ENCODE results near the gene MLXIPL. TPM values are rescaled to one million over a fixed set of nuclear protein-coding genes. Genes with fewer than 3 reads are reported as not detected.

MLXIPL gene
- total RNA-seq, 2 experiments from 2014 or later = not detected

- Histone ChIP-seq H3K4me3 (ENCODE audit: low read depth, low read length, poor library complexity, severe bottlenecking) (no peak overlapping the region), H3K9me3 (ENCODE audit: low read length) (no peaks in the 10 kb centered on the region), H3K4me2 (ENCODE audit: low read length) (no peak overlapping the region), H2AFZ (ENCODE audit: low read length) (no peak overlapping the region), H4K20me1 (ENCODE audit: insufficient read depth, low read length) (no peaks in the 10 kb centered on the region), H3K9me2 (ENCODE audit: insufficient read depth, low read length) (no peaks in the 10 kb centered on the region), H3K79me2 (ENCODE audit: insufficient read depth, low read depth, low read length) (no peaks in the 10 kb centered on the region), H3K27ac (ENCODE audit: low read depth, low read length, poor library complexity, severe bottlenecking) (no peak overlapping the region), H3K36me3 (ENCODE audit: insufficient read depth, low read length) (no peaks in the 10 kb centered on the region), H3K4me1 (ENCODE audit: insufficient read depth, low read length, poor library complexity, severe bottlenecking) (peaks cover 11% of the 10 kb centered on the region)
- no peak for TF ChIP-seq EZH2phosphoT487 (IDR thresholded peaks at IDR 0.05; ENCODE audit: borderline replicate concordance, low read depth, low read length)
- no peak for TF ChIP-seq CTCF (conservative IDR thresholded peaks at IDR 0.05; ENCODE audit: low read length)
- ChIA-PET CTCF (ENCODE audit: unreplicated experiment) (no interaction called here), POLR2A (no interaction called here)
- no TSS peak for BruUV-seq (replicated peaks)
- intact Hi-C loops (cut with micrococcal nuclease; ENCODE audit: unreplicated experiment) = no loop called here
- no peak for DNase-seq (ENCODE audit: low spot score)
These were observed 47.0 kb upstream of the MLXIPL start for GRCh38 chr7:73671322-73671661.

GRCh38 chr7:73669858-73670385, 45.6 kb upstream of the MLXIPL start:
- H3K9me3 ChIP-seq (ENCODE audit: low read length) = no peaks in the 10 kb centered on the region
- H3K9me2 ChIP-seq (ENCODE audit: insufficient read depth, low read length) = no peaks in the 10 kb centered on the region
- H2AFZ ChIP-seq (ENCODE audit: low read length) = no peak overlapping the region
- DNase-seq (ENCODE audit: low spot score) = no peak
- BruUV-seq (replicated peaks) = no TSS peak
- no peaks in the 10 kb centered on the region for H4K20me1 ChIP-seq (ENCODE audit: insufficient read depth, low read length)
- H3K4me1 ChIP-seq (ENCODE audit: insufficient read depth, low read length, poor library complexity, severe bottlenecking) = peaks cover 11% of the 10 kb centered on the region
- H3K36me3 ChIP-seq (ENCODE audit: insufficient read depth, low read length) = no peaks in the 10 kb centered on the region
- H3K79me2 ChIP-seq (ENCODE audit: insufficient read depth, low read depth, low read length) = no peaks in the 10 kb centered on the region
- TF ChIP-seq EZH2phosphoT487 (IDR thresholded peaks at IDR 0.05; ENCODE audit: borderline replicate concordance, low read depth, low read length) = no peak
- TF ChIP-seq CTCF (conservative IDR thresholded peaks at IDR 0.05; ENCODE audit: low read length) = no peak
- intact Hi-C loops (cut with micrococcal nuclease; ENCODE audit: unreplicated experiment) = loop anchor here (5.0 kb wide), 1 partner anchor 62 kb away; no protein-coding TSS in a partner anchor
- H3K4me2 ChIP-seq (ENCODE audit: low read length) = no peak overlapping the region
- H3K27ac ChIP-seq (ENCODE audit: low read depth, low read length, poor library complexity, severe bottlenecking) = no peak overlapping the region
- POLR2A ChIA-PET = no interaction called here
- no peak overlapping the region for H3K4me3 ChIP-seq (ENCODE audit: low read depth, low read length, poor library complexity, severe bottlenecking)
- CTCF ChIA-PET (ENCODE audit: unreplicated experiment) = no interaction called here

- H3K9me3 ChIP-seq (ENCODE audit: low read length) = no peaks in the 10 kb centered on the region
- H3K27ac ChIP-seq (ENCODE audit: low read depth, low read length, poor library complexity, severe bottlenecking) = no peak overlapping the region
- ChIA-PET CTCF (ENCODE audit: unreplicated experiment) (no interaction called here), POLR2A (interaction anchor here (0.6 kb wide), 1 partner anchor 58 kb away, joined by 3 read pairs; no protein-coding TSS in a partner anchor)
- no peaks in the 10 kb centered on the region for H3K36me3 ChIP-seq (ENCODE audit: insufficient read depth, low read length)
- H2AFZ ChIP-seq (ENCODE audit: low read length) = no peak overlapping the region
- H3K4me3 ChIP-seq (ENCODE audit: low read depth, low read length, poor library complexity, severe bottlenecking) = peak overlapping the region; percentile 80
- no peaks in the 10 kb centered on the region for H4K20me1 ChIP-seq (ENCODE audit: insufficient read depth, low read length)
- H3K4me1 ChIP-seq (ENCODE audit: insufficient read depth, low read length, poor library complexity, severe bottlenecking) = peaks cover 11% of the 10 kb centered on the region
- intact Hi-C loops (cut with micrococcal nuclease; ENCODE audit: unreplicated experiment) = loop anchor here (5.0 kb wide), 1 partner anchor 63 kb away; no protein-coding TSS in a partner anchor
- no peak for DNase-seq (ENCODE audit: low spot score)
- no TSS peak for BruUV-seq (replicated peaks)
- TF ChIP-seq EZH2phosphoT487 (IDR thresholded peaks at IDR 0.05; ENCODE audit: borderline replicate concordance, low read depth, low read length) (no peak), CTCF (conservative IDR thresholded peaks at IDR 0.05; ENCODE audit: low read length) (no peak)
- H3K79me2 ChIP-seq (ENCODE audit: insufficient read depth, low read depth, low read length) = no peaks in the 10 kb centered on the region
- H3K9me2 ChIP-seq (ENCODE audit: insufficient read depth, low read length) = no peaks in the 10 kb centered on the region
- peak overlapping the region; percentile 97 for H3K4me2 ChIP-seq (ENCODE audit: low read length)
These were observed 45.0 kb upstream of the MLXIPL start for GRCh38 chr7:73669288-73669701.
